Rectal smooth muscle tissue (tissue), 1 donor: ENCODE data around the gene RAP1GDS1.
"Not testable (repeated sequence)": the region's sequence is repeated elsewhere in the genome, so short reads cannot be mapped to it uniquely, and the experiment has no call there.

ENCODE experiments used
- H3K27ac ChIP-seq: one replicate; pipeline ENCODE4 v1.7.0; 2013; ENCODE audit warnings: low read depth, low read length, inconsistent platforms
- H3K27me3 ChIP-seq: one replicate; pipeline ENCODE4 v1.7.0; 2013; ENCODE audit warnings: low read length; ENCODE audit not compliant: control insufficient read depth, insufficient read depth
- H3K36me3 ChIP-seq: one replicate; pipeline ENCODE4 v1.7.0; 2013; ENCODE audit warnings: low read length; ENCODE audit not compliant: control insufficient read depth, insufficient read depth
- H3K4me1 ChIP-seq: one replicate; pipeline ENCODE4 v1.7.0; 2013; ENCODE audit warnings: low read length; ENCODE audit not compliant: control insufficient read depth, insufficient read depth
- H3K4me3 ChIP-seq: one replicate; pipeline ENCODE4 v1.7.0; 2013; ENCODE audit warnings: low read length
- H3K9ac ChIP-seq: one replicate; pipeline ENCODE4 v1.7.0; 2013; ENCODE audit warnings: low read length

RAP1GDS1 gene

GRCh38 chr4:98421111-98421510 is 159.9 kb downstream of the RAP1GDS1 start:
- Histone ChIP-seq H3K9ac (no peak overlapping the region), H3K36me3 (peaks cover 2% of the 10 kb centered on the region), H3K4me3 (no peak overlapping the region), H3K27ac (no peak overlapping the region), H3K27me3 (no peaks in the 10 kb centered on the region), H3K4me1 (no peaks in the 10 kb centered on the region)

GRCh38 chr4:98423009-98423408 is 161.8 kb downstream of the RAP1GDS1 start:
- H3K27ac ChIP-seq = no peak overlapping the region
- no peak overlapping the region for H3K4me3 ChIP-seq
- no peak overlapping the region for H3K9ac ChIP-seq
- H3K27me3 ChIP-seq = no peaks in the 10 kb centered on the region
- H3K36me3 ChIP-seq = peaks cover 2% of the 10 kb centered on the region
- no peaks in the 10 kb centered on the region for H3K4me1 ChIP-seq

- no peak overlapping the region for H3K4me3 ChIP-seq
- no peaks in the 10 kb centered on the region for H3K4me1 ChIP-seq
- no peaks in the 10 kb centered on the region for H3K27me3 ChIP-seq
- H3K27ac ChIP-seq = no peak overlapping the region
- H3K9ac ChIP-seq = no peak overlapping the region
- no peaks in the 10 kb centered on the region for H3K36me3 ChIP-seq
Measured at GRCh38 chr4:98430708-98431403, 169.7 kb downstream of the RAP1GDS1 start.

GRCh38 chr4:98433691-98434090 is 172.5 kb downstream of the RAP1GDS1 start:
- Histone ChIP-seq H3K9ac (no peak overlapping the region), H3K36me3 (no peaks in the 10 kb centered on the region), H3K27me3 (no peaks in the 10 kb centered on the region), H3K4me1 (no peaks in the 10 kb centered on the region), H3K4me3 (no peak overlapping the region), H3K27ac (no peak overlapping the region)

- no peak overlapping the region for H3K27ac ChIP-seq
- no peaks in the 10 kb centered on the region for H3K27me3 ChIP-seq
- no peaks in the 10 kb centered on the region for H3K36me3 ChIP-seq
- H3K4me3 ChIP-seq = no peak overlapping the region
- no peak overlapping the region for H3K9ac ChIP-seq
- H3K4me1 ChIP-seq = no peaks in the 10 kb centered on the region
Measured at GRCh38 chr4:98434816-98435215, 173.6 kb downstream of the RAP1GDS1 start.

GRCh38 chr4:98444371-98444770 is 183.2 kb downstream of the RAP1GDS1 start:
- H3K27me3 ChIP-seq = no peaks in the 10 kb centered on the region
- H3K4me1 ChIP-seq = no peaks in the 10 kb centered on the region
- H3K9ac ChIP-seq = no peak overlapping the region
- H3K27ac ChIP-seq = no peak overlapping the region
- H3K36me3 ChIP-seq = peaks cover 6% of the 10 kb centered on the region
- no peak overlapping the region for H3K4me3 ChIP-seq

- Histone ChIP-seq H3K36me3 (peaks cover 6% of the 10 kb centered on the region), H3K4me1 (no peaks in the 10 kb centered on the region), H3K9ac (no peak overlapping the region), H3K4me3 (no peak overlapping the region), H3K27me3 (no peaks in the 10 kb centered on the region), H3K27ac (no peak overlapping the region)
Measured at GRCh38 chr4:98446499-98447375, 185.6 kb downstream of the RAP1GDS1 start.

GRCh38 chr4:98447648-98448047 is 186.5 kb downstream of the RAP1GDS1 start:
- Histone ChIP-seq H3K27me3 (no peaks in the 10 kb centered on the region), H3K9ac (no peak overlapping the region), H3K27ac (no peak overlapping the region), H3K36me3 (no peaks in the 10 kb centered on the region), H3K4me1 (no peaks in the 10 kb centered on the region), H3K4me3 (no peak overlapping the region)

- no peaks in the 10 kb centered on the region for H3K4me1 ChIP-seq
- no peak overlapping the region for H3K4me3 ChIP-seq
- no peak overlapping the region for H3K27ac ChIP-seq
- no peaks in the 10 kb centered on the region for H3K27me3 ChIP-seq
- H3K9ac ChIP-seq = no peak overlapping the region
- H3K36me3 ChIP-seq = no peaks in the 10 kb centered on the region
Measured at GRCh38 chr4:98448908-98449307, 187.7 kb downstream of the RAP1GDS1 start.

GRCh38 chr4:98452091-98452490 is 190.9 kb downstream of the RAP1GDS1 start:
- Histone ChIP-seq H3K4me3 (no peak overlapping the region), H3K4me1 (no peaks in the 10 kb centered on the region), H3K36me3 (no peaks in the 10 kb centered on the region), H3K27ac (no peak overlapping the region), H3K27me3 (no peaks in the 10 kb centered on the region), H3K9ac (no peak overlapping the region)

- not testable (repeated sequence) for H3K4me3 ChIP-seq, H3K36me3 ChIP-seq, H3K9ac ChIP-seq, H3K27ac ChIP-seq, H3K27me3 ChIP-seq, H3K4me1 ChIP-seq
Measured at GRCh38 chr4:98457422-98457821, 196.2 kb downstream of the RAP1GDS1 start.

GRCh38 chr4:98461121-98461865 is 200.1 kb downstream of the RAP1GDS1 start:
- H3K36me3 ChIP-seq, H3K27me3 ChIP-seq, H3K27ac ChIP-seq, H3K4me1 ChIP-seq, H3K4me3 ChIP-seq, H3K9ac ChIP-seq: not testable (repeated sequence)
